Measurements from ENCODE around the gene ZKSCAN2.

The ZKSCAN2 gene

GRCh38 chr16:25213709-25214397 is 43.8 kb downstream of the ZKSCAN2 start:
- no peak for TF ChIP-seq CTCF (IDR thresholded peaks at IDR 0.05; ENCODE audit: insufficient read depth, low read depth, low read length, missing control alignments)
- DNase-seq (ENCODE audit: low read depth): no peak
- H3K4me3 ChIP-seq (ENCODE audit: low read depth, low read length): no peak overlapping the region

GRCh38 chr16:25212636-25213035 is 45.0 kb downstream of the ZKSCAN2 start:
- no peak overlapping the region for H3K4me3 ChIP-seq (ENCODE audit: low read depth, low read length)
- no peak for TF ChIP-seq CTCF (IDR thresholded peaks at IDR 0.05; ENCODE audit: insufficient read depth, low read depth, low read length, missing control alignments)
- DNase-seq (ENCODE audit: low read depth): no peak

GRCh38 chr16:25210758-25211157 is 46.9 kb downstream of the ZKSCAN2 start:
- no peak for DNase-seq (ENCODE audit: low read depth)
- TF ChIP-seq CTCF (IDR thresholded peaks at IDR 0.05; ENCODE audit: insufficient read depth, low read depth, low read length, missing control alignments): no peak

GRCh38 chr16:25199457-25199856 is 58.2 kb downstream of the ZKSCAN2 start:
- H3K4me3 ChIP-seq (ENCODE audit: low read depth, low read length): no peak overlapping the region
- no peak for DNase-seq (ENCODE audit: low read depth)
- TF ChIP-seq CTCF (IDR thresholded peaks at IDR 0.05; ENCODE audit: insufficient read depth, low read depth, low read length, missing control alignments): no peak

More at GRCh38 chr16:25210758-25211157, 46.9 kb downstream of the ZKSCAN2 start:
- H3K4me3 ChIP-seq (ENCODE audit: low read depth, low read length): no peak overlapping the region

- no peak overlapping the region for H3K4me3 ChIP-seq (ENCODE audit: low read depth, low read length)
- DNase-seq (ENCODE audit: low read depth): no peak
- TF ChIP-seq CTCF (IDR thresholded peaks at IDR 0.05; ENCODE audit: insufficient read depth, low read depth, low read length, missing control alignments): no peak
These were observed 59.6 kb downstream of the ZKSCAN2 start for GRCh38 chr16:25198021-25198420.

GRCh38 chr16:25194273-25194878 is 63.3 kb downstream of the ZKSCAN2 start:
- TF ChIP-seq CTCF (IDR thresholded peaks at IDR 0.05; ENCODE audit: insufficient read depth, low read depth, low read length, missing control alignments): no peak
- DNase-seq (ENCODE audit: low read depth): no peak
- H3K4me3 ChIP-seq (ENCODE audit: low read depth, low read length): no peak overlapping the region

Measured in GM12865 (cell line).